HG03460 (cell line): Measurements from ENCODE around the gene EPGN.

Source experiments
- ATAC-seq: cut with Tn5 transposase; IDR thresholded peaks from one replicate; pipeline ENCODE4 v1.9.1; 2021; ENCODE audit not compliant: unreplicated experiment

Gene EPGN, protein sequence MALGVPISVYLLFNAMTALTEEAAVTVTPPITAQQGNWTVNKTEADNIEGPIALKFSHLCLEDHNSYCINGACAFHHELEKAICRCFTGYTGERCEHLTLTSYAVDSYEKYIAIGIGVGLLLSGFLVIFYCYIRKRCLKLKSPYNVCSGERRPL

DNA sequence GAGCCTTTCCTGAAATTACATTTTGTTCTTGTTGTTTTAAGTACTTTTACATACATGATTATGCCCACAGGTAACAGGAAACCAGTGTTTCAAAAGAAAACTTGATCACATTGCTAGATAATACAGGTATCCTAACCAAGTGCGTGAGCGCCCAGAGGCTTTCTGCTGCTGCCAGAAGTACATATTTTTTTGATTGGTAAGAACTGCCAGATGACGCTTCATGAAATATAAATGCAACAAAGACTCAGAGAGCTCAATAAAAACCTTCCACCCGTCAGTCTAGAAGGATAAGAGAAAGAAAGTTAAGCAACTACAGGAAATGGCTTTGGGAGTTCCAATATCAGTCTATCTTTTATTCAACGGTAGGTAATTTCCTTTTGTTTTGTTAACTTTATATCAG lies at the start of gene EPGN:
Gene EPGN, plus strand, starts transcription at position 256 of the 400 bp plus-strand sequence. Its CDS starts 64 bp downstream, at position 320.
- no peak for ATAC-seq

- no peak for ATAC-seq
These were observed 49.3 kb upstream of the EPGN start for GRCh38 chr4:74258963-74259362.

GRCh38 chr4:74260036-74260435 lies 48.2 kb upstream of the EPGN start:
- no peak for ATAC-seq

DNA sequence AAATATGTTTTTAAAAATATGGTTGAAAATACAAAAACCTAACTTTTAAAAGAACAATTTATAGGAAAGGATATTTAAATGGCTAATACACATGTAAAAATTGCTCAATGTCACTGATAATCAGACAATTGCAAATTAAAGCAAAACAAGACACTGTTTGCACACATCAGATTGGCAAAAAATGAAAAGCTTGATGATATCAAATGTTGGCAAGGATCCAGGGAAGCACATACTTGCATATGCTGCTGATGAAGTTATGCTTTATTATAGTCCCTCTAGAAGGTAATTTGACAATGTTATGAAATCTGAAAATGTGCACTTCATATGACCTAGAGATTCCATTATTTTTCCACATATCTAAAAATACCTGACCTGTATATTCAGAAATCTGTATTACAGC lies 45.7 kb upstream of the EPGN start:
- ATAC-seq: no peak

GRCh38 chr4:74263551-74263950 lies 44.7 kb upstream of the EPGN start:
- ATAC-seq: no peak

GRCh38 chr4:74266081-74266480 lies 42.2 kb upstream of the EPGN start:
- no peak for ATAC-seq

DNA sequence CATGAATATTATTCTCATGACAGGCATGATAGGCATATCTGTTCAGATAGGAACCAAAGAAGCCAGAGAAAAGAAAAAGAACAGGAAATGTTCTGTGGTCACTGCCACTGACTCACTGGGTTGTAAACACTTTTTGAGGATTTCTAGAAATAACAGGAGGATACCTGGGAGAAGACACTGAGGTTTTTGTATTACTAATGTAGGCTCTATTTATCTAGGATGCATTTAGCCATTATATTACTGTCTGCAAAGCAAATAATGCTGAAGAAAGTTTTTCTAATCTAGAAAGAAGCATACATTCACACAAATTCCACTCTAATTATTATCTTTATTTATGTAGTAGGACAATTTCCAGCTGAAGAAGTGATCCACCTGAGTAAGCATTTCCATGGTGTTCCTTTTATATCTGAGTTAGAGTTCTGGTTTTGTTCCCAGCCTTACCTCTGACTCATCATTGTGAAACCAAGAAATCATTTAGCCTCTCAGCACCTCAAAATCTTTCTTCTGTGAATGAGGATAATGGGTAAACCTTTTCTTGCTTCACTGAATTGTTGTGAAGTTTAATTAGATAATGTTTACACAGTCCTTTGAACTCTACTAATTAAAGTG lies 40.2 kb upstream of the EPGN start:
- ATAC-seq: no peak

DNA sequence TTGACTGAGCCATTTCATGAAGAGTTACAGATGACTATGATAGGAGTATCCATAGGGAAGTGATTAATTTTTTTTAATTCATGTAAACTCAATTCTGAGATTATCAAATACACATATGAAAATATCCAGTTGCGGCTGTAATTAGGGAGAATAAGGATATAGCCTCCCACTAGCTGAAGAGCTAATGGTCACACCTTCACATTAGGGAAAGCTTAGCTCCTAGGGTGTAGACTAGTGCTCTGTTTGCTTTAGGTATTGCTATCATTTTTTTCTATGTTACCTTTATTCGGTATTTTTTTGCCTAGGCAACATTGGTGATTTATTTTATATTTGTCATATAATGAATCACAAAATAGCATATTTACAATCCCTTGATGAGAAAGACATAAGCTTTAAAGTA lies 39.6 kb upstream of the EPGN start:
- no peak for ATAC-seq

GRCh38 chr4:74278490-74278889 lies 29.8 kb upstream of the EPGN start:
- ATAC-seq: no peak

- no peak for ATAC-seq
These were observed 28.6 kb upstream of the EPGN start for GRCh38 chr4:74279716-74280115.

GRCh38 chr4:74282926-74283325 lies 25.3 kb upstream of the EPGN start:
- ATAC-seq: no peak

GRCh38 chr4:74283614-74284013 lies 24.7 kb upstream of the EPGN start:
- ATAC-seq: no peak

DNA sequence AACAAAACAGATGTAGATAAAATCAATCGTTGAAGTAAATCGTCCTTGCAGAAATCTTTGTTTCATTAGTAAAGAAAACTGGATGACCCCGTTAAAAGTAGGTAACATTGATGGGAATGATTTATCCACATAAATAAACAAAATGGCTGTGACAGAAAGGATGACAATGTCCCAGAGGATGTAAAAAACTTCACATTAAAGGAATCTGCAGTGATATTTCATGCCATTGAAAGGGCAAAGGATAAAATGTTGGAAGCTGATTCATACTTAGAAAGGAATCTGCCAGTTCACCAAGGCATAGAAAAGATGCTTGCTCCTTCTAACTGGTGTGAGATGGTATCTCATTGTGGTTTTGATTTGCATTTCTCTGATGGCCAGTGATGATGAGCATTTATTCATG lies 24.2 kb upstream of the EPGN start:
- ATAC-seq: no peak

GRCh38 chr4:74287164-74287563 lies 21.1 kb upstream of the EPGN start:
- ATAC-seq: no peak

DNA sequence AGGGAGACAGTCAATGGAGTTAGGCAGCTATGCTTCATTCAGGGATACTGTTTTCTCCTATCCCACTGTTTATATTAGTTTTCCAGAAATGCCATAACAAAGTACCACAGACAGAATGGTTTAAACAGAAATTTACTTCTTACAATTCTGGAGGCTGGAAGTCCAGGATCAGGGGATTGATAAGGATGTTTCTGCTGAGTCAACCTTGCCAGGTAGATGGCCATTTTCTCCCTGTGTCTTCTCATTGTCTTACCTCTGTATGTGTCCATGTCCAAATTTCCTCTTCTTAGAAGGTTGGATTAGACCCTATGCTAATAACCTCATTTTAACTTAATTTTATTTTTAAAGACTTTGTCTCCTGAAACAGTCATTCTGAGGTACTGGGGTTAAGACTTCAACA lies 20.5 kb upstream of the EPGN start:
- ATAC-seq: no peak

DNA sequence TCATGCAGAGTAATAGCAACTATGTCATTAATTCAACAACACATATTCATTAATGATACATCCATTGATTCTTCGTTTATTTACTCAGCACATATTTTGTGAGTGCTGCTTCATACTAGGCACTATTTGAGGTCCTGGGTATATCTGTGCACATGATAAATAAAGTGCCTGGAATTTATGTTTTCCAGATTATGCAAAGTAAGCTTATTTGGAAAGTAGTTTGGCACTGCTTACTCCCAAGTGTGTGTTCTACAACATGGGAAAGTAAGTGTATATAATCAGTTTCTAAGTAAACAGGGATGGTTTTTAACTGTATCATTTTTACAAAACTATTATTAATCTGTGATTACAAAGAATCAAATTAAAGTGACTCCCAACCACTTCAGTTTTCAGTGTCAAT lies 16.8 kb upstream of the EPGN start:
- ATAC-seq: no peak

DNA sequence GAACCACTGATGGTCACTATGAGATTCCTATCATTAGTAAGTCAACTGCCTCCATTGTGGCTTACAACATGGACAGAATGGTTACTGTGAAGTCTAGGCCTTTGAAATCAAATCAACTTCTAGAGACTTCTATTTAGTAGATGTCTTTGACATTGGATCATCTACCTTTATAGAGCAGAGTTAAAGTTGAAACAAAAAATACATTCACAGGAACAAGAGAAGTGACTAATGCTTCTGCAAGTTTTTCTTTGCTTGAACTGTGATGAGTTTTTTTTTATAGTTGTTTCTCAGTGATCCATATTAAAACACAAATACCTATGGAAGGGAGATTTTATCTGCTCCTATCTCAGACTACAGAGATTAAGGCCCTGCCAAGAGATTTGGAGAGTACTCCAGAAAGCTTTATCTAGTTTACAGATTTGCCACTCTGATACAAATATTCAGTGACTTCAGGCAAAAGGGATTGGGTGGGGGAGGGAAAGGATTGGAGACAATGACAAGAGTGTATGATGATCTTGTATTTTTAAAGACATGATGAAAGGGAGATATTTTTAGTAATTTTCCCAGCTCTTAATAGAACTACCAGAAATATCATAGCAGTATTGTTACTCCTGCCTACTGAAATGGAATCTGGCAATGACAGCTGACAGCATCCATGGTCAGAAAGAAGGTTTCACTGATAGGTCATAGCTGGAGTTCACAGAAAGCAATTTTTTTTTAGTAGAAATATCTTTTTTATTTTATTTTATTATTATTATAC lies 16.0 kb upstream of the EPGN start:
- no peak for ATAC-seq

DNA sequence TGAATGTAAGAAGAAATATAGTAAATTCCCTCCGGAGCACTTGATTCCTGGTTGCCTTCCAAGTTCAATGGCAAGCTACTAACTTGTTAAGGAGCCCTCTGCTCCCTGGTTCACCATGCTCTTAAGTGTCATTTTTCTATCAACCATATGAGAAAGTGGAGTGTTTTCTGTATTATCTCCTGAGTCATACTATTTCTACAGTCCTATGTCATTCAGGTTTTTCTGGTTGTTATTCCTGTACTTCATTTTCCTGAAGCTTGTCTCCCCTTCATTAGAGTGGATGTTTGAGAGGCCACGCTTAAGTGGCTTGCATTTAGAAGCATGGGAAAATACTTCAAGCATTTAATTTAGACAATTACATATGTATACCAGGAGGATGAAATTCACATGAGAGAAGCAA lies 14.7 kb upstream of the EPGN start:
- no peak for ATAC-seq

DNA sequence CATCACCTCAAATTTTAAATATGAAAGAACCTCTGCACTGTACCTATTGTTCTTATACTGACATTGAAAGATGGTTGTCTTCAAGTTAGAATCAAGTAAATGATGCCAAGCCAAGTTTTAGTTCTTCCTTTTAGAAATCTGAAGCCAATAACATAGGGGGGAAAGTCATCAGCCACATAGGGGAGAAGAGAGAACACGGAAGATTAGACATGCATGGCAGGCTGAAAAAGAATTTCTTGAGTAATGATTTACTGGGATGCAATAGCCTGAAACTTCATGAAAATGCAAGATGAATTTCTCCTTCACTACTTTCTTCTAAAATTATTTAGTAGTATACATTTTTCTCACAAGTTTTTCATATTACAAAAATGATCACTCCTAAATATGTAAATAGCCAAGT lies 13.6 kb upstream of the EPGN start:
- no peak for ATAC-seq

GRCh38 chr4:74297539-74297938 lies 10.7 kb upstream of the EPGN start:
- no peak for ATAC-seq

DNA sequence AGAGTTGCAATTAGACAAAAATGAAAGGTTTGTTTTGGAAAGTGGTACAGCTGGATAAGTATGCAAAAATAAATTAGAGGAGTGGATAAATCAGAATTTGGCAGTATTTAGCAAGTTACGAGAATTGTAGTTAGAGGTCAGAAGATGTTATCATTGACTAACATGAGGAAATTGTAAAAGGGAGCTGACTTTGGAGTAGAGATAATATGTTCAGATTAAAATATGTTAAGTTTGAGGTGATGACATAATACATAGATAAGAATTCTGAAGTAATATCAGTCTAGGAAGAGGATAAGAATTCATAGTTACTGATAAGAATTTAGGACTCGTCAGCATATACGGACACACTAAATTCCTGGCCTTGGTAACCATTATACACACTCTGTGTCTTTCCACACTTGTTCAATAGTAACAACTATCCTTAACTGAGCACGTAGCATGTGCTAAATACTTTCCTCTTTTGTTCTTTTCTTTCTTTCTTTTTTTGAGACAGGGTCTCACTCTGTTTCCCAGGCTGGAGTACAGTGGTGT lies 4.1 kb upstream of the EPGN start:
- ATAC-seq: no peak

DNA sequence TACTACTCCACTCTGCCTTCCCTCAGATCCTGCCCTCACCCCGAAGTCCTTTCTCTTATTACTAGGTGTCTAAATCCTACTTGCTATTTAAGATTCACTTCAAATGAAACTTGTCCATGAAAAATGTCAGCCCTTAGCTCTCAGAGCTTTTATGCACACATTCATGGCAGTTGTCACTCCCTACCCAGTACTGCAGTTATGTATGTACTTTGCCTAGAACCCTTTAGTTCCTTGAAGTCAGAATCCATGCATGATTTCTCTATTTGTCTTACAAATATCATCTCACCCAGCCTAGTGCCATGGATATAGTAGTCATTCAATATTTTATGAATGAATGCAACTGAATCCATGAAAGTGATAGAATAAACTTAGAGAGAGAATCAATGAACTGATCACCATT lies 3.3 kb upstream of the EPGN start:
- ATAC-seq: no peak
